Measurements from ENCODE around the gene DCX.

The DCX gene

DNA sequence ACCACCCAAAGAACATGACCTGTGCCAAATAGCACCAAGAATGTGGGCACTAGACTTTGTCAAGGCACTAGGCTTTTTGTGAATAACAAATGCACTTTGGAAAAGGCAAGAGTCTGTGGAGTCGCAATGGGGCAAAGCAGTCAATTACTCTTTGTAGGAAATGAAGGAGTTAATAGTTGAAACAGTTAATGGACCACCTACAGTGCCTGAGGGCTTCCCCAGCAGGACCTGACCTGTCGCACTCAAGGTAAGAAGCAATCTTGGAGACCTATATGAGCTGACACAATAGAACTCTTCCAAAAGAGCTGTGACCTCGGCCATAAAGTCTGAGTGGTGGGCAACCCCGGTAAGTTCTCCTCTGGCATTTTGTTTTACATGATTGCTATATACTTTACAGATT lies 92.5 kb downstream of the DCX start:
- Histone ChIP-seq H3K4me1 (ENCODE audit: control insufficient read depth, insufficient read depth, low read length) (0 out of 2 replicates have a peak, but pooled peaks cover 5% of the 10 kb centered on the region), H3K27me3 (ENCODE audit: control insufficient read depth, insufficient read depth, low read length) (no peaks in the 10 kb centered on the region), H3K9me3 (ENCODE audit: control insufficient read depth, insufficient read depth, low read length) (no peaks in the 10 kb centered on the region), H3K36me3 (ENCODE audit: control insufficient read depth, insufficient read depth, low read length) (no peaks in the 10 kb centered on the region), H3K27ac (ENCODE audit: low read depth, low read length) (no peak overlapping the region), H3K9ac (ENCODE audit: low read depth, low read length) (no peak overlapping the region), H3K4me3 (ENCODE audit: low read depth, low read length) (no peak overlapping the region)

DNA sequence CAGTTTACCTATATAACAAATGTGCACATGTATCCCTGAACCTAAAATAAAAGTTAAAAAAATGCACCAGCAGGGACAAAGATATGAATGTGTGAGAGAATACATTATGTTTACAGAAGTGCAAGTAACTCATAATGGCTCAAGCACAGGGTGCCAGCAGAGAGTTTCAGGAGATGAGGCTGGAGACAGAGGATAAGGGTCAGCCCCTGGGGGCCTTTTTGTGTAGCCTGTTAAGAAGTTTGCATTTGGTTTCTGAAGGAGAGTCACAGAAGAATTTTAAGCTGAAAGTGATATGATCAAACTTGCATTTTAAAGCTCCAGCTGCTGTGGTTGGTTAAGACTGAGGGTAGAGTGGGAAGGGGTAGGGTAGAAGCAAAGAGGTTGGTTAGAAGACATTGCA lies 93.1 kb downstream of the DCX start:
- H3K27ac ChIP-seq (ENCODE audit: low read depth, low read length) = no peak overlapping the region
- 0 out of 2 replicates have a peak, but pooled peaks cover 5% of the 10 kb centered on the region for H3K4me1 ChIP-seq (ENCODE audit: control insufficient read depth, insufficient read depth, low read length)
- H3K27me3 ChIP-seq (ENCODE audit: control insufficient read depth, insufficient read depth, low read length) = no peaks in the 10 kb centered on the region
- H3K4me3 ChIP-seq (ENCODE audit: low read depth, low read length) = no peak overlapping the region
- no peak overlapping the region for H3K9ac ChIP-seq (ENCODE audit: low read depth, low read length)
- H3K36me3 ChIP-seq (ENCODE audit: control insufficient read depth, insufficient read depth, low read length) = no peaks in the 10 kb centered on the region
- no peaks in the 10 kb centered on the region for H3K9me3 ChIP-seq (ENCODE audit: control insufficient read depth, insufficient read depth, low read length)

DNA sequence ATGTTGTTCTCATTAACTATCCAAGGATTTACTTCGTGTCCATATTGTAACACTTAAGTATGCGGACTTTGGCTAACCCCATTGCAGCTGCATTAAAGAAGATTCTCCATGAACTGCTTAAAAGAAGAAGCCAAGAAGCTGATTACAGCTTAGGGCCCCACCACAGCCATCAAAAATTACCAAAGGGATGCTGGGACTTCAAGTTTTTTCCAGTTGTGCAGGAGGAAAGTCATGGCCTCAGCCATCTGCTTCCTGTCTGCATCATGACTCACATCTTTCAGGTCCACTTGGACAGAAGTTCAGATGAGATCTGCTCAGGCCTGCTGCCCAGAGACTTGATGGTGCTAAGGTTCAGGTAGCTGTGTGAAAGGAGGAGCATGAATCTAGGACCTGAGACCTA lies 102.9 kb downstream of the DCX start:
- Histone ChIP-seq H3K9me3 (ENCODE audit: control insufficient read depth, insufficient read depth, low read length) (no peaks in the 10 kb centered on the region), H3K4me3 (ENCODE audit: low read depth, low read length) (no peak overlapping the region), H3K27ac (ENCODE audit: low read depth, low read length) (no peak overlapping the region), H3K4me1 (ENCODE audit: control insufficient read depth, insufficient read depth, low read length) (no peaks in the 10 kb centered on the region), H3K9ac (ENCODE audit: low read depth, low read length) (no peak overlapping the region), H3K27me3 (ENCODE audit: control insufficient read depth, insufficient read depth, low read length) (no peaks in the 10 kb centered on the region; the same call in none of the 2 replicates), H3K36me3 (ENCODE audit: control insufficient read depth, insufficient read depth, low read length) (no peaks in the 10 kb centered on the region)

GRCh38 chrX:111308039-111308438 lies 104.0 kb downstream of the DCX start:
- no peaks in the 10 kb centered on the region for H3K36me3 ChIP-seq (ENCODE audit: control insufficient read depth, insufficient read depth, low read length)
- H3K9me3 ChIP-seq (ENCODE audit: control insufficient read depth, insufficient read depth, low read length) = no peaks in the 10 kb centered on the region
- H3K27me3 ChIP-seq (ENCODE audit: control insufficient read depth, insufficient read depth, low read length) = no peaks in the 10 kb centered on the region; the same call in none of the 2 replicates
- no peak overlapping the region for H3K27ac ChIP-seq (ENCODE audit: low read depth, low read length)
- H3K9ac ChIP-seq (ENCODE audit: low read depth, low read length) = no peak overlapping the region
- H3K4me1 ChIP-seq (ENCODE audit: control insufficient read depth, insufficient read depth, low read length) = no peaks in the 10 kb centered on the region
- H3K4me3 ChIP-seq (ENCODE audit: low read depth, low read length) = no peak overlapping the region

- H3K4me3 ChIP-seq (ENCODE audit: low read depth, low read length) = no peak overlapping the region
- H3K9me3 ChIP-seq (ENCODE audit: control insufficient read depth, insufficient read depth, low read length) = no peaks in the 10 kb centered on the region
- H3K27ac ChIP-seq (ENCODE audit: low read depth, low read length) = no peak overlapping the region
- H3K9ac ChIP-seq (ENCODE audit: low read depth, low read length) = no peak overlapping the region
- no peaks in the 10 kb centered on the region for H3K4me1 ChIP-seq (ENCODE audit: control insufficient read depth, insufficient read depth, low read length)
- no peaks in the 10 kb centered on the region for H3K27me3 ChIP-seq (ENCODE audit: control insufficient read depth, insufficient read depth, low read length)
- no peaks in the 10 kb centered on the region for H3K36me3 ChIP-seq (ENCODE audit: control insufficient read depth, insufficient read depth, low read length)
Measured at GRCh38 chrX:111302284-111302683, 109.7 kb downstream of the DCX start.

GRCh38 chrX:111288841-111289240 lies 123.2 kb downstream of the DCX start:
- H3K9me3 ChIP-seq (ENCODE audit: control insufficient read depth, insufficient read depth, low read length) = no peaks in the 10 kb centered on the region
- H3K4me1 ChIP-seq (ENCODE audit: control insufficient read depth, insufficient read depth, low read length) = no peaks in the 10 kb centered on the region
- peaks cover 13% of the 10 kb centered on the region for H3K27me3 ChIP-seq (ENCODE audit: control insufficient read depth, insufficient read depth, low read length)
- H3K9ac ChIP-seq (ENCODE audit: low read depth, low read length) = no peak overlapping the region
- no peak overlapping the region for H3K27ac ChIP-seq (ENCODE audit: low read depth, low read length)
- H3K4me3 ChIP-seq (ENCODE audit: low read depth, low read length) = no peak overlapping the region
- no peaks in the 10 kb centered on the region for H3K36me3 ChIP-seq (ENCODE audit: control insufficient read depth, insufficient read depth, low read length)

GRCh38 chrX:111284631-111285293 lies 127.2 kb downstream of the DCX start:
- no peak overlapping the region for H3K27ac ChIP-seq (ENCODE audit: low read depth, low read length)

DNA sequence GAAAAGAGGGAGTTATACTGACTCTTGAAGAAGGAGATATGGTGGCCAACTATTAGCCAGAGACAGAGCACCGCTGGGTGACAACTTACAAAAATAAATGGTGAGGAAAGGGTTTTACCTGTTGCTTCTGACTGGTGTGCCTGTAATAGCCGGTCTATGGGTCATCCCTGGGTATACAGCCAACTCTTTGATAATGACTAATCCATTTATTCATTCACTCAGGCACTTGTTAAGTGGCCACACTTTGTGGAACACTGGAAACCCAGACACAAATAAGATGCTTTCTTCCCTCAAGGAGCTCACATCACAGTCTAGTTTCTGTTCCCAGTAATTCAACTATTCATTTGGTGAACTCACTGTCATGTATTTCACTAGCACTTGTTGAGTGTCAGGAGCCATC lies 128.5 kb downstream of the DCX start:
- H3K4me3 ChIP-seq (ENCODE audit: low read depth, low read length) = no peak overlapping the region
- H3K36me3 ChIP-seq (ENCODE audit: control insufficient read depth, insufficient read depth, low read length) = no peaks in the 10 kb centered on the region
- H3K9ac ChIP-seq (ENCODE audit: low read depth, low read length) = no peak overlapping the region
- H3K27ac ChIP-seq (ENCODE audit: low read depth, low read length) = no peak overlapping the region
- H3K9me3 ChIP-seq (ENCODE audit: control insufficient read depth, insufficient read depth, low read length) = no peaks in the 10 kb centered on the region
- H3K27me3 ChIP-seq (ENCODE audit: control insufficient read depth, insufficient read depth, low read length) = peaks cover 11% of the 10 kb centered on the region
- no peaks in the 10 kb centered on the region for H3K4me1 ChIP-seq (ENCODE audit: control insufficient read depth, insufficient read depth, low read length)

More at GRCh38 chrX:111284631-111285293, 127.2 kb downstream of the DCX start:
- Histone ChIP-seq H3K9ac (ENCODE audit: low read depth, low read length) (no peak overlapping the region), H3K9me3 (ENCODE audit: control insufficient read depth, insufficient read depth, low read length) (no peaks in the 10 kb centered on the region), H3K4me3 (ENCODE audit: low read depth, low read length) (no peak overlapping the region), H3K4me1 (ENCODE audit: control insufficient read depth, insufficient read depth, low read length) (no peaks in the 10 kb centered on the region), H3K36me3 (ENCODE audit: control insufficient read depth, insufficient read depth, low read length) (no peaks in the 10 kb centered on the region), H3K27me3 (ENCODE audit: control insufficient read depth, insufficient read depth, low read length) (peaks cover 17% of the 10 kb centered on the region; the same call in 1 of the 2 replicates)

GRCh38 chrX:111282991-111283390 lies 129.0 kb downstream of the DCX start:
- Histone ChIP-seq H3K27me3 (ENCODE audit: control insufficient read depth, insufficient read depth, low read length) (peaks cover 11% of the 10 kb centered on the region), H3K9me3 (ENCODE audit: control insufficient read depth, insufficient read depth, low read length) (no peaks in the 10 kb centered on the region), H3K4me1 (ENCODE audit: control insufficient read depth, insufficient read depth, low read length) (no peaks in the 10 kb centered on the region), H3K36me3 (ENCODE audit: control insufficient read depth, insufficient read depth, low read length) (no peaks in the 10 kb centered on the region), H3K27ac (ENCODE audit: low read depth, low read length) (no peak overlapping the region), H3K9ac (ENCODE audit: low read depth, low read length) (no peak overlapping the region), H3K4me3 (ENCODE audit: low read depth, low read length) (no peak overlapping the region)

GRCh38 chrX:111282139-111282538 lies 129.9 kb downstream of the DCX start:
- Histone ChIP-seq H3K36me3 (ENCODE audit: control insufficient read depth, insufficient read depth, low read length) (no peaks in the 10 kb centered on the region), H3K27me3 (ENCODE audit: control insufficient read depth, insufficient read depth, low read length) (peaks cover 10% of the 10 kb centered on the region; the same call in 1 of the 2 replicates), H3K9me3 (ENCODE audit: control insufficient read depth, insufficient read depth, low read length) (no peaks in the 10 kb centered on the region), H3K9ac (ENCODE audit: low read depth, low read length) (no peak overlapping the region), H3K27ac (ENCODE audit: low read depth, low read length) (no peak overlapping the region), H3K4me1 (ENCODE audit: control insufficient read depth, insufficient read depth, low read length) (no peaks in the 10 kb centered on the region), H3K4me3 (ENCODE audit: low read depth, low read length) (no peak overlapping the region)

GRCh38 chrX:111270339-111270738 lies 141.7 kb downstream of the DCX start, which contains the start of gene CAPN6:
Gene CAPN6 (minus strand): TSS chrX:111270483. CDS start chrX:111263936, 6,547 bp downstream.
- no peak within 1 kb of the TSS for H3K27ac ChIP-seq (ENCODE audit: low read depth, low read length)
- peaks cover 13% of the 10 kb centered on the region for H3K4me1 ChIP-seq (ENCODE audit: control insufficient read depth, insufficient read depth, low read length)
- peaks cover 19% of the 10 kb centered on the region for H3K27me3 ChIP-seq (ENCODE audit: control insufficient read depth, insufficient read depth, low read length)
- H3K9ac ChIP-seq (ENCODE audit: low read depth, low read length) = 0 out of 2 replicates have a peak within 1 kb of the TSS, but pooled peaks have one; percentile 19
- no peaks in the 10 kb centered on the region for H3K9me3 ChIP-seq (ENCODE audit: control insufficient read depth, insufficient read depth, low read length)
- H3K36me3 ChIP-seq (ENCODE audit: control insufficient read depth, insufficient read depth, low read length) = no peaks in the 10 kb centered on the region
- H3K4me3 ChIP-seq (ENCODE audit: low read depth, low read length) = peak within 1 kb of the TSS; percentile 40
